Mesenchymal stem cell (in vitro differentiated cells and primary cell): Measurements from ENCODE around the gene GMPS.

ENCODE experiments used
- DNase-seq: peaks from one replicate; pipeline ENCODE4 v3.0.0-alpha.2; 2013
- H2AFZ ChIP-seq: one replicate; pipeline ENCODE4 v1.6.1; 2013; ENCODE audit warnings: low read depth, mild to moderate bottlenecking, control low read depth, inconsistent platforms, low read length, moderate library complexity
- H2AK5ac ChIP-seq: 2 replicates; pipeline ENCODE4 v1.6.1; 2013; ENCODE audit warnings: low read length, moderate library complexity, mild to moderate bottlenecking, inconsistent platforms; ENCODE audit not compliant: severe bottlenecking
- H2BK120ac ChIP-seq: one replicate; pipeline ENCODE4 v1.6.1; 2013; ENCODE audit warnings: low read depth, mild to moderate bottlenecking, inconsistent platforms, low read length, moderate library complexity
- H2BK12ac ChIP-seq, 2 experiments: one replicate each; pipeline ENCODE4 v1.6.1; 2013; ENCODE audit warnings: inconsistent platforms in 2 of 2, low read length in 2 of 2, mild to moderate bottlenecking in 2 of 2, moderate library complexity in 2 of 2, control low read depth in 1 of 2
- H2BK15ac ChIP-seq: one replicate; pipeline ENCODE4 v1.6.1; 2013; ENCODE audit warnings: mild to moderate bottlenecking, low read depth, inconsistent platforms; ENCODE audit not compliant: poor library complexity, severe bottlenecking
- H2BK5ac ChIP-seq: 2 replicates; pipeline ENCODE4 v1.6.1; 2013; ENCODE audit warnings: low read depth, mild to moderate bottlenecking, low read length, control low read depth, inconsistent platforms; ENCODE audit not compliant: poor library complexity, severe bottlenecking
- H3K14ac ChIP-seq, 2 experiments: one replicate each; pipeline ENCODE4 v1.6.1; 2013; ENCODE audit warnings: inconsistent platforms in 2 of 2, low read length in 2 of 2, control low read depth in 1 of 2, mild to moderate bottlenecking in 1 of 2, moderate library complexity in 1 of 2
- H3K18ac ChIP-seq, 2 experiments: one replicate each; pipeline ENCODE4 v1.6.1; 2013; ENCODE audit warnings: inconsistent platforms in 2 of 2, low read length in 2 of 2, control low read depth in 1 of 2, low read depth in 1 of 2, mild to moderate bottlenecking in 1 of 2
- H3K23ac ChIP-seq, 2 experiments: one replicate each; pipeline ENCODE4 v1.6.1; 2013; ENCODE audit warnings: inconsistent platforms in 2 of 2, low read length in 2 of 2, mild to moderate bottlenecking in 2 of 2, moderate library complexity in 2 of 2, control low read depth in 1 of 2
- H3K27ac ChIP-seq: 2 replicates; pipeline ENCODE4 v1.5.1; 2013; ENCODE audit warnings: mild to moderate bottlenecking, moderate library complexity, low read length, control low read depth, inconsistent platforms; ENCODE audit not compliant: poor library complexity, severe bottlenecking
- H3K27me3 ChIP-seq, 2 experiments: 2 replicates each; pipeline versions ENCODE4 v1.6.1 to v1.7.0; 2013; ENCODE audit warnings: low read length in 2 of 2, mild to moderate bottlenecking in 2 of 2, moderate library complexity in 2 of 2, control low read depth in 1 of 2, inconsistent platforms in 1 of 2; ENCODE audit not compliant: control insufficient read depth in 1 of 2, insufficient read depth in 1 of 2
- H3K36me3 ChIP-seq, 2 experiments: 2 replicates each; pipeline versions ENCODE4 v1.6.1 to v1.7.0; 2013; ENCODE audit warnings: low read length in 2 of 2, control low read depth in 1 of 2, inconsistent platforms in 1 of 2, low read depth in 1 of 2, mild to moderate bottlenecking in 1 of 2; ENCODE audit not compliant: insufficient read depth in 2 of 2, control insufficient read depth in 1 of 2
- H3K4ac ChIP-seq, 2 experiments: one replicate each; pipeline ENCODE4 v1.6.1; 2013; ENCODE audit warnings: inconsistent platforms in 2 of 2, low read length in 2 of 2, mild to moderate bottlenecking in 2 of 2, moderate library complexity in 2 of 2, control low read depth in 1 of 2, low read depth in 1 of 2
- H3K4me1 ChIP-seq: 2 replicates; pipeline ENCODE4 v1.6.1; 2013; ENCODE audit warnings: low read depth, low read length, control low read depth; ENCODE audit not compliant: control insufficient read depth, insufficient read depth
- H3K4me2 ChIP-seq: 2 replicates; pipeline ENCODE4 v1.6.1; 2013; ENCODE audit warnings: low read length, mild to moderate bottlenecking, inconsistent platforms; ENCODE audit not compliant: poor library complexity, severe bottlenecking
- H3K4me3 ChIP-seq, 2 experiments: 2 replicates each; pipeline versions ENCODE4 v1.5.1 to v1.7.0; 2013; ENCODE audit warnings: low read length in 2 of 2, mild to moderate bottlenecking in 2 of 2, control low read depth in 1 of 2, low read depth in 1 of 2; ENCODE audit not compliant: insufficient read depth in 1 of 2
- H3K79me1 ChIP-seq: replicated peaks from 2 replicates; pipeline ENCODE4 v1.6.1; 2013; ENCODE audit warnings: mild to moderate bottlenecking, control low read depth, low read length, inconsistent platforms; ENCODE audit not compliant: poor library complexity, severe bottlenecking
- H3K9ac ChIP-seq: 2 replicates; pipeline ENCODE4 v1.7.0; 2013; ENCODE audit warnings: mild to moderate bottlenecking, low read length, moderate library complexity
- H3K9me3 ChIP-seq: 2 replicates; pipeline ENCODE4 v1.7.0; 2013; ENCODE audit warnings: mild to moderate bottlenecking, low read length; ENCODE audit not compliant: control insufficient read depth
- H4K8ac ChIP-seq: one replicate; pipeline ENCODE4 v1.6.1; 2013; ENCODE audit warnings: inconsistent platforms, mild to moderate bottlenecking, low read length, moderate library complexity
- H4K91ac ChIP-seq: one replicate; pipeline ENCODE4 v1.6.1; 2013; ENCODE audit warnings: mild to moderate bottlenecking, low read length, inconsistent platforms
- WGBS: methylation state at CpG from one replicate; pipeline ENCODE4 v1.1.7; 2013; ENCODE audit warnings: mixed read lengths; 5-methylcytosine and 5-hydroxymethylcytosine counted together

Gene GMPS

GRCh38 chr3:155876503-155876902 lies 6.1 kb downstream of the GMPS start:
- H3K23ac ChIP-seq: no peak overlapping the region
- H2AFZ ChIP-seq: no peak overlapping the region
- peaks cover 2% of the 10 kb centered on the region for H3K79me1 ChIP-seq
- 100% methylated on average over 2 of the region's 2 CpGs for WGBS
- H3K4me1 ChIP-seq: peaks cover 7% of the 10 kb centered on the region
- no peak for DNase-seq
- no peak overlapping the region for H4K8ac ChIP-seq
- no peak overlapping the region for H3K9ac ChIP-seq
- H2BK15ac ChIP-seq: no peak overlapping the region
- no peak overlapping the region for H3K18ac ChIP-seq
- no peak overlapping the region for H2AK5ac ChIP-seq
- no peaks in the 10 kb centered on the region for H3K9me3 ChIP-seq
- H3K27me3 ChIP-seq: no peaks in the 10 kb centered on the region
- H2BK12ac ChIP-seq: no peak overlapping the region
- no peak overlapping the region for H4K91ac ChIP-seq
- no peak overlapping the region for H2BK120ac ChIP-seq
- no peak overlapping the region for H3K4me3 ChIP-seq
- H2BK5ac ChIP-seq: no peak overlapping the region
- no peak overlapping the region for H3K4me2 ChIP-seq
- H3K36me3 ChIP-seq: no peaks in the 10 kb centered on the region
- H3K4ac ChIP-seq: no peak overlapping the region
- H3K27ac ChIP-seq: no peak overlapping the region
- H3K14ac ChIP-seq: no peak overlapping the region

- H3K4me2 ChIP-seq: no peak overlapping the region
- H3K36me3 ChIP-seq: no peaks in the 10 kb centered on the region
- no peak overlapping the region for H4K8ac ChIP-seq
- no peak overlapping the region for H2AFZ ChIP-seq
- H2BK12ac ChIP-seq: no peak overlapping the region
- no peak overlapping the region for H3K4ac ChIP-seq
- peaks cover 2% of the 10 kb centered on the region for H3K79me1 ChIP-seq
- H2BK5ac ChIP-seq: no peak overlapping the region
- H4K91ac ChIP-seq: no peak overlapping the region
- no peaks in the 10 kb centered on the region for H3K9me3 ChIP-seq
- no peak overlapping the region for H3K23ac ChIP-seq
- peaks cover under 1% of the 10 kb centered on the region for H3K4me1 ChIP-seq
- H2BK120ac ChIP-seq: no peak overlapping the region
- DNase-seq: no peak
- H2BK15ac ChIP-seq: no peak overlapping the region
- no peak overlapping the region for H2AK5ac ChIP-seq
- no peak overlapping the region for H3K18ac ChIP-seq
- H3K14ac ChIP-seq: no peak overlapping the region
- H3K27me3 ChIP-seq: no peaks in the 10 kb centered on the region
- H3K9ac ChIP-seq: no peak overlapping the region
- H3K27ac ChIP-seq: no peak overlapping the region
- H3K4me3 ChIP-seq: no peak overlapping the region
Measured at GRCh38 chr3:155880286-155880685, 9.8 kb downstream of the GMPS start.

- Histone ChIP-seq H3K23ac (no peak overlapping the region), H4K91ac (no peak overlapping the region), H3K4ac (no peak overlapping the region), H3K9ac (no peak overlapping the region), H2BK15ac (no peak overlapping the region), H3K79me1 (no peaks in the 10 kb centered on the region), H2AK5ac (no peak overlapping the region), H3K4me2 (no peak overlapping the region), H3K9me3 (no peaks in the 10 kb centered on the region), H3K4me3 (no peak overlapping the region), H2BK12ac (no peak overlapping the region), H3K18ac (no peak overlapping the region), H2AFZ (no peak overlapping the region), H3K14ac (no peak overlapping the region), H3K4me1 (peaks cover 1% of the 10 kb centered on the region), H2BK5ac (no peak overlapping the region), H2BK120ac (no peak overlapping the region), H4K8ac (no peak overlapping the region), H3K27me3 (no peaks in the 10 kb centered on the region), H3K36me3 (no peaks in the 10 kb centered on the region), H3K27ac (no peak overlapping the region)
- no peak for DNase-seq
- WGBS: 96% methylated on average over 5 of the region's 7 CpGs
Measured at GRCh38 chr3:155884292-155884691, 13.8 kb downstream of the GMPS start.

GRCh38 chr3:155885292-155885691 lies 14.8 kb downstream of the GMPS start:
- no peaks in the 10 kb centered on the region for H3K27me3 ChIP-seq
- H3K14ac ChIP-seq: no peak overlapping the region
- no peak for DNase-seq
- no peak overlapping the region for H2BK120ac ChIP-seq
- H3K18ac ChIP-seq: no peak overlapping the region
- H4K8ac ChIP-seq: no peak overlapping the region
- no peak overlapping the region for H3K4me2 ChIP-seq
- H3K27ac ChIP-seq: no peak overlapping the region
- no peaks in the 10 kb centered on the region for H3K79me1 ChIP-seq
- no peak overlapping the region for H3K9ac ChIP-seq
- H3K9me3 ChIP-seq: no peaks in the 10 kb centered on the region
- no peaks in the 10 kb centered on the region for H3K36me3 ChIP-seq
- no peak overlapping the region for H3K23ac ChIP-seq
- no peak overlapping the region for H2AK5ac ChIP-seq
- no peak overlapping the region for H3K4me3 ChIP-seq
- no peak overlapping the region for H2BK12ac ChIP-seq
- H2BK5ac ChIP-seq: no peak overlapping the region
- H3K4ac ChIP-seq: no peak overlapping the region
- no peak overlapping the region for H2BK15ac ChIP-seq
- H4K91ac ChIP-seq: no peak overlapping the region
- H3K4me1 ChIP-seq: peaks cover 2% of the 10 kb centered on the region
- no peak overlapping the region for H2AFZ ChIP-seq
